Panc1 (cell line): ENCODE data around the gene CELF2.

Experiments
- POLR2AphosphoS5 ChIP-seq: IDR thresholded peaks from 2 replicates; pipeline ENCODE4 v1.6.1; 2012; ENCODE audit warnings: mild to moderate bottlenecking, low read depth, low read length, moderate library complexity
- SIN3A ChIP-seq: IDR thresholded peaks from 2 replicates; pipeline ENCODE4 v1.6.1; 2012; ENCODE audit warnings: low read depth, mild to moderate bottlenecking, low read length, moderate library complexity, borderline replicate concordance; ENCODE audit not compliant: insufficient read depth
- TCF7L2 ChIP-seq: IDR thresholded peaks from 2 replicates; pipeline ENCODE4 v1.6.1; 2011; ENCODE audit warnings: mild to moderate bottlenecking, low read depth, low read length, inconsistent platforms
- TF ChIP-seq, protein P1 (sequence below): fragments of 450-650 bp; IDR thresholded peaks from 2 replicates; pipeline ENCODE4 v1.5.1; 2017; ENCODE audit warnings: mild to moderate bottlenecking
- TF ChIP-seq, protein P2 (sequence below), 2 experiments: IDR thresholded peaks; 2 replicates each; pipeline ENCODE4 v1.6.1; 2011 to 2012; ENCODE audit warnings: low read depth in 2 of 2, control low read depth in 1 of 2, low read length in 1 of 2, mild to moderate bottlenecking in 1 of 2, moderate library complexity in 1 of 2; ENCODE audit not compliant: insufficient read depth in 1 of 2

DNA sequence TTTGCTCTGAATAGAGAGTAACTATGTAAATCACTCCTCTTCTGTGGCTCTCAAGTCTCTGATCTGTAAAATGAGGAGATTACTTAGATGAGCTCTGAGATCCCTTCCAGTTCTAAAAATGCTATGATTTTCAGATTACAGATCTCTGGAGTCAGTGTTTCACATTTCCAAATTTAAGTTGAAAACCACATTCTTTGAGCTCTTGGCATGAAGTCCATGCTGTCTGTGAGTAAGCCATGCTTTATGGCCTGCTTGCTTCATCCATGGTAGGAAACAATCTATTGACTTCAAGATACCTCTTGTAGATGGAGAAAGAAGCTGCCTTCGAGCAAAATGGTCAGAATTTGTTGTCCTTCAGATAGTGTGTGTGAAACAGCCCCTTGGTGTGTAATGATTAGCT, 64.9 kb downstream of the CELF2 start:
- TF ChIP-seq, protein P1, sequence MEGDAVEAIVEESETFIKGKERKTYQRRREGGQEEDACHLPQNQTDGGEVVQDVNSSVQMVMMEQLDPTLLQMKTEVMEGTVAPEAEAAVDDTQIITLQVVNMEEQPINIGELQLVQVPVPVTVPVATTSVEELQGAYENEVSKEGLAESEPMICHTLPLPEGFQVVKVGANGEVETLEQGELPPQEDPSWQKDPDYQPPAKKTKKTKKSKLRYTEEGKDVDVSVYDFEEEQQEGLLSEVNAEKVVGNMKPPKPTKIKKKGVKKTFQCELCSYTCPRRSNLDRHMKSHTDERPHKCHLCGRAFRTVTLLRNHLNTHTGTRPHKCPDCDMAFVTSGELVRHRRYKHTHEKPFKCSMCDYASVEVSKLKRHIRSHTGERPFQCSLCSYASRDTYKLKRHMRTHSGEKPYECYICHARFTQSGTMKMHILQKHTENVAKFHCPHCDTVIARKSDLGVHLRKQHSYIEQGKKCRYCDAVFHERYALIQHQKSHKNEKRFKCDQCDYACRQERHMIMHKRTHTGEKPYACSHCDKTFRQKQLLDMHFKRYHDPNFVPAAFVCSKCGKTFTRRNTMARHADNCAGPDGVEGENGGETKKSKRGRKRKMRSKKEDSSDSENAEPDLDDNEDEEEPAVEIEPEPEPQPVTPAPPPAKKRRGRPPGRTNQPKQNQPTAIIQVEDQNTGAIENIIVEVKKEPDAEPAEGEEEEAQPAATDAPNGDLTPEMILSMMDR = no peak
- TF ChIP-seq POLR2AphosphoS5 (no peak), SIN3A (no peak), TCF7L2 (no peak)
- TF ChIP-seq, protein P2, sequence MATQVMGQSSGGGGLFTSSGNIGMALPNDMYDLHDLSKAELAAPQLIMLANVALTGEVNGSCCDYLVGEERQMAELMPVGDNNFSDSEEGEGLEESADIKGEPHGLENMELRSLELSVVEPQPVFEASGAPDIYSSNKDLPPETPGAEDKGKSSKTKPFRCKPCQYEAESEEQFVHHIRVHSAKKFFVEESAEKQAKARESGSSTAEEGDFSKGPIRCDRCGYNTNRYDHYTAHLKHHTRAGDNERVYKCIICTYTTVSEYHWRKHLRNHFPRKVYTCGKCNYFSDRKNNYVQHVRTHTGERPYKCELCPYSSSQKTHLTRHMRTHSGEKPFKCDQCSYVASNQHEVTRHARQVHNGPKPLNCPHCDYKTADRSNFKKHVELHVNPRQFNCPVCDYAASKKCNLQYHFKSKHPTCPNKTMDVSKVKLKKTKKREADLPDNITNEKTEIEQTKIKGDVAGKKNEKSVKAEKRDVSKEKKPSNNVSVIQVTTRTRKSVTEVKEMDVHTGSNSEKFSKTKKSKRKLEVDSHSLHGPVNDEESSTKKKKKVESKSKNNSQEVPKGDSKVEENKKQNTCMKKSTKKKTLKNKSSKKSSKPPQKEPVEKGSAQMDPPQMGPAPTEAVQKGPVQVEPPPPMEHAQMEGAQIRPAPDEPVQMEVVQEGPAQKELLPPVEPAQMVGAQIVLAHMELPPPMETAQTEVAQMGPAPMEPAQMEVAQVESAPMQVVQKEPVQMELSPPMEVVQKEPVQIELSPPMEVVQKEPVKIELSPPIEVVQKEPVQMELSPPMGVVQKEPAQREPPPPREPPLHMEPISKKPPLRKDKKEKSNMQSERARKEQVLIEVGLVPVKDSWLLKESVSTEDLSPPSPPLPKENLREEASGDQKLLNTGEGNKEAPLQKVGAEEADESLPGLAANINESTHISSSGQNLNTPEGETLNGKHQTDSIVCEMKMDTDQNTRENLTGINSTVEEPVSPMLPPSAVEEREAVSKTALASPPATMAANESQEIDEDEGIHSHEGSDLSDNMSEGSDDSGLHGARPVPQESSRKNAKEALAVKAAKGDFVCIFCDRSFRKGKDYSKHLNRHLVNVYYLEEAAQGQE (IDR thresholded peaks at IDR 0.05; ENCODE audit: insufficient read depth in 1 of 2, low read depth in 2 of 2, low read length in 1 of 2) = no peak
